Upper lobe of left lung (tissue), 4 donors: ENCODE results near the gene TENM3.

Experiments used
- EP300 ChIP-seq, 4 donors: sonication (generic); formaldehyde crosslinking; IDR thresholded peaks; one replicate each; pipeline ENCODE4 v1.5.1; 2017; ENCODE audit warnings: antibody characterized with exemption in 4 of 4, control low read depth in 2 of 4
- POLR2A ChIP-seq, 4 donors: fragments of 450-650 bp; IDR thresholded peaks; one replicate each; pipeline ENCODE4 v1.5.1; 2016 to 2017; ENCODE audit warnings: antibody characterized with exemption in 4 of 4, mild to moderate bottlenecking in 2 of 4
- POLR2AphosphoS5 ChIP-seq, 2 donors: sonication (generic); formaldehyde crosslinking; IDR thresholded peaks; one replicate each; pipeline ENCODE4 v1.5.1; 2017; ENCODE audit warnings: antibody characterized with exemption in 2 of 2
- TF ChIP-seq, protein P1 (sequence below), 6 experiments: fragments of 450-650 bp in 4 of 6; fragments of 200-600 bp in 2 of 6; sonication (generic) in 2 of 6; IDR thresholded peaks; one replicate each; pipeline ENCODE4 v1.5.1; 2016 to 2019; ENCODE audit warnings: antibody characterized with exemption in 6 of 6

DNA sequence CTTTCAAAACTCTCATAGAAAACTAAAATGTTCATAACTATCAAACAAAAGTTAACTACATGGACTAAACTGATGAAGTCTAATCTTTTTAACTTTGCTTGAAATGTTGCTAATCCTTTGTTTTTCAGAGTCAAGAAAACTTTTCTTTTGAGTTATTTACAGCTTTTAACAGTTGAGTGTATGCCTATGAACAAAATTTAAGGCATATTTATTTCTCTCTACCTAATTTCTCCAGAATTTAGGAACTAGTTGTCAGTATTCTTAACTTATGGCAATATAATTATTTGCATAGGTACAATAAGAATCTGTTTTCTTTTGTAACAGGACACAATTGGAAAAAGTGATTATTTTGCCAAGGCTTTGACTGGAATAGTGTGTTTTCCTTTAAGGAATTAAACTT lies 23.8 kb downstream of the TENM3 start:
- no peak for TF ChIP-seq POLR2AphosphoS5 (IDR thresholded peaks at IDR 0.05)
- TF ChIP-seq, protein P1, sequence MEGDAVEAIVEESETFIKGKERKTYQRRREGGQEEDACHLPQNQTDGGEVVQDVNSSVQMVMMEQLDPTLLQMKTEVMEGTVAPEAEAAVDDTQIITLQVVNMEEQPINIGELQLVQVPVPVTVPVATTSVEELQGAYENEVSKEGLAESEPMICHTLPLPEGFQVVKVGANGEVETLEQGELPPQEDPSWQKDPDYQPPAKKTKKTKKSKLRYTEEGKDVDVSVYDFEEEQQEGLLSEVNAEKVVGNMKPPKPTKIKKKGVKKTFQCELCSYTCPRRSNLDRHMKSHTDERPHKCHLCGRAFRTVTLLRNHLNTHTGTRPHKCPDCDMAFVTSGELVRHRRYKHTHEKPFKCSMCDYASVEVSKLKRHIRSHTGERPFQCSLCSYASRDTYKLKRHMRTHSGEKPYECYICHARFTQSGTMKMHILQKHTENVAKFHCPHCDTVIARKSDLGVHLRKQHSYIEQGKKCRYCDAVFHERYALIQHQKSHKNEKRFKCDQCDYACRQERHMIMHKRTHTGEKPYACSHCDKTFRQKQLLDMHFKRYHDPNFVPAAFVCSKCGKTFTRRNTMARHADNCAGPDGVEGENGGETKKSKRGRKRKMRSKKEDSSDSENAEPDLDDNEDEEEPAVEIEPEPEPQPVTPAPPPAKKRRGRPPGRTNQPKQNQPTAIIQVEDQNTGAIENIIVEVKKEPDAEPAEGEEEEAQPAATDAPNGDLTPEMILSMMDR (IDR thresholded peaks at IDR 0.05), result no peak
- TF ChIP-seq POLR2A (IDR thresholded peaks at IDR 0.05), result no peak
- no peak for TF ChIP-seq EP300 (IDR thresholded peaks at IDR 0.05)
